Common myeloid progenitor, CD34-positive (primary cell): ENCODE data around the gene TMEM207.

Source experiments
- CTCF ChIA-PET: fragments of 350-600 bp; sonication (Branson Sonifier 250); formaldehyde crosslinking; loops from one replicate; lab custom pipeline; 2021; ENCODE audit warnings: antibody characterized with exemption; lab: Charles Lee
- POLR2A ChIA-PET: fragments of 350-600 bp; sonication (Branson Sonifier 250); formaldehyde crosslinking; loops from one replicate; lab custom pipeline; 2021; ENCODE audit warnings: antibody characterized with exemption; lab: Charles Lee
- DNase-seq, 3 donors: peaks; one replicate each; pipeline versions ENCODE4 v3.0.0 to v3.0.0-alpha.2; 2013
- H3K27ac ChIP-seq, 2 experiments: 1 replicate in 1 of 2; 2 replicates in 1 of 2; pipeline ENCODE4 v1.7.0; 2013; ENCODE audit warnings: inconsistent platforms in 2 of 2, low read length in 2 of 2, mild to moderate bottlenecking in 2 of 2, low read depth in 1 of 2, moderate library complexity in 1 of 2; ENCODE audit not compliant: severe bottlenecking in 2 of 2, insufficient read depth in 1 of 2, poor library complexity in 1 of 2
- H3K27me3 ChIP-seq, 5 experiments: replicated peaks in 2 of 5; 1 replicate in 3 of 5; 2 replicates in 2 of 5; pipeline versions ENCODE4 v1.6.1 to v1.7.0; 2013; ENCODE audit warnings: low read length in 4 of 5, mild to moderate bottlenecking in 2 of 5, moderate library complexity in 2 of 5, inconsistent platforms in 1 of 5; ENCODE audit not compliant: insufficient read depth in 5 of 5, control insufficient read depth in 4 of 5
- H3K36me3 ChIP-seq, 4 experiments: 1 replicate in 2 of 4; 2 replicates in 2 of 4; pipeline versions ENCODE4 v1.6.1 to v1.7.0; 2013; ENCODE audit warnings: low read length in 3 of 4, control low read depth in 1 of 4, mild to moderate bottlenecking in 1 of 4; ENCODE audit not compliant: control insufficient read depth in 4 of 4, insufficient read depth in 4 of 4
- H3K4me1 ChIP-seq, 4 experiments: 1 replicate in 3 of 4; 2 replicates in 1 of 4; pipeline versions ENCODE4 v1.6.1 to v1.7.1; 2013; ENCODE audit warnings: low read length in 3 of 4, mild to moderate bottlenecking in 3 of 4, control low read depth in 1 of 4, inconsistent platforms in 1 of 4, moderate library complexity in 1 of 4; ENCODE audit not compliant: control insufficient read depth in 4 of 4, insufficient read depth in 4 of 4; ENCODE audit errors: control extremely low read depth in 1 of 4
- H3K4me3 ChIP-seq, 7 experiments: 1 replicate in 4 of 7; 2 replicates in 3 of 7; pipeline versions ENCODE4 v1.5.1 to v1.7.0; 2013; ENCODE audit warnings: mild to moderate bottlenecking in 7 of 7, low read length in 6 of 7, moderate library complexity in 6 of 7, inconsistent platforms in 2 of 7, low read depth in 2 of 7, control low read depth in 1 of 7; ENCODE audit not compliant: insufficient read depth in 4 of 7, control insufficient read depth in 1 of 7; ENCODE audit errors: extremely low read depth in 1 of 7
- H3K9me3 ChIP-seq, 5 experiments: 1 replicate in 4 of 5; 2 replicates in 1 of 5; pipeline versions ENCODE4 v1.6.1 to v1.7.1; 2013; ENCODE audit warnings: low read length in 4 of 5, mild to moderate bottlenecking in 2 of 5, inconsistent platforms in 1 of 5, low read depth in 1 of 5, moderate library complexity in 1 of 5; ENCODE audit not compliant: control insufficient read depth in 4 of 5, insufficient read depth in 2 of 5; ENCODE audit errors: control extremely low read depth in 1 of 5
- WGBS: methylation state at CpG from one replicate; pipeline ENCODE4 v1.1.5; 2013; ENCODE audit not compliant: insufficient coverage; 5-methylcytosine and 5-hydroxymethylcytosine counted together

The TMEM207 gene

GRCh38 chr3:190399677-190400076 lies 50.0 kb downstream of the TMEM207 start:
- WGBS: 98% methylated on average over 8 of the region's 8 CpGs
- Histone ChIP-seq H3K4me3 (no peak overlapping the region), H3K27ac (no peak overlapping the region), H3K36me3 (no peaks in the 10 kb centered on the region), H3K9me3 (no peaks in the 10 kb centered on the region), H3K4me1 (peaks cover 0 to 10% (median 2%) of the 10 kb centered on the region in 4 experiments), H3K27me3 (peaks cover 0 to 6% (median 0%) of the 10 kb centered on the region in 5 experiments)
- ChIA-PET POLR2A (interaction anchor here (0.6 kb wide), 1 partner anchor 1106 kb away, joined by 3 read pairs; no protein-coding TSS in a partner anchor), CTCF (interaction anchor here (1.2 to 1.5 kb wide), 4 partner anchors 16 to 438 kb away, joined by 3 read pairs; partner anchors contain the start of gene CLDN1)
- no peak for DNase-seq

- H3K36me3 ChIP-seq: no peaks in the 10 kb centered on the region
- 93% methylated on average over 3 of the region's 4 CpGs for WGBS
- no peak overlapping the region for H3K4me3 ChIP-seq
- POLR2A ChIA-PET: no interaction called here
- H3K27me3 ChIP-seq: peaks cover 0 to 6% (median 0%) of the 10 kb centered on the region in 5 experiments
- no peak overlapping the region for H3K27ac ChIP-seq
- DNase-seq: no peak
- H3K4me1 ChIP-seq: peaks cover 0 to 10% (median 2%) of the 10 kb centered on the region in 4 experiments
- no peaks in the 10 kb centered on the region for H3K9me3 ChIP-seq
- CTCF ChIA-PET: interaction anchor here (0.7 kb wide), 1 partner anchor 13 kb away, joined by 3 read pairs; no protein-coding TSS in a partner anchor
Measured at GRCh38 chr3:190397889-190398288, 51.8 kb downstream of the TMEM207 start.

GRCh38 chr3:190396001-190396400 lies 53.7 kb downstream of the TMEM207 start:
- Histone ChIP-seq H3K9me3 (no peaks in the 10 kb centered on the region), H3K4me1 (no peaks in the 10 kb centered on the region), H3K27ac (no peak overlapping the region), H3K36me3 (no peaks in the 10 kb centered on the region), H3K4me3 (no peak overlapping the region), H3K27me3 (peaks cover 0 to 8% (median 0%) of the 10 kb centered on the region in 5 experiments)
- ChIA-PET POLR2A (no interaction called here), CTCF (no interaction called here)
- DNase-seq: no peak

GRCh38 chr3:190388703-190389102 lies 61.0 kb downstream of the TMEM207 start:
- peaks cover 0 to 5% (median 0%) of the 10 kb centered on the region in 5 experiments for H3K27me3 ChIP-seq
- H3K4me3 ChIP-seq: no peak overlapping the region
- CTCF ChIA-PET: no interaction called here
- H3K27ac ChIP-seq: no peak overlapping the region
- no peak for DNase-seq
- POLR2A ChIA-PET: no interaction called here
- no peaks in the 10 kb centered on the region for H3K9me3 ChIP-seq
- WGBS: 80% methylated on average over 1 of the region's 3 CpGs
- H3K4me1 ChIP-seq: no peaks in the 10 kb centered on the region
- H3K36me3 ChIP-seq: no peaks in the 10 kb centered on the region

- no peaks in the 10 kb centered on the region for H3K9me3 ChIP-seq
- H3K36me3 ChIP-seq: no peaks in the 10 kb centered on the region
- CTCF ChIA-PET: interaction anchor here (1.1 to 1.6 kb wide), 2 partner anchors 15 to 167 kb away, joined by 4 read pairs; no protein-coding TSS in a partner anchor
- H3K27ac ChIP-seq: no peak within 1 kb of the TSS
- H3K4me1 ChIP-seq: no peaks in the 10 kb centered on the region
- POLR2A ChIA-PET: no interaction called here
- H3K4me3 ChIP-seq: no peak within 1 kb of the TSS
- peaks cover 0 to 5% (median 0%) of the 10 kb centered on the region in 5 experiments for H3K27me3 ChIP-seq
- DNase-seq: no peak
- WGBS: 96% methylated on average over 11 of the region's 12 CpGs
Measured at GRCh38 chr3:190387578-190388213, 62.0 kb downstream of the TMEM207 start, which contains the start of gene CLDN16. Gene CLDN16, plus strand, starts transcription at chr3:190388163. Its CDS starts 167 bp downstream, at chr3:190388330.

- no peaks in the 10 kb centered on the region for H3K9me3 ChIP-seq
- no peaks in the 10 kb centered on the region for H3K4me1 ChIP-seq
- H3K36me3 ChIP-seq: no peaks in the 10 kb centered on the region
- H3K27ac ChIP-seq: no peak overlapping the region
- CTCF ChIA-PET: interaction anchor here (1.1 to 1.6 kb wide), 2 partner anchors 13 to 165 kb away, joined by 4 read pairs; no protein-coding TSS in a partner anchor
- H3K4me3 ChIP-seq: no peak overlapping the region
- POLR2A ChIA-PET: no interaction called here
- peaks cover 0 to 5% (median 0%) of the 10 kb centered on the region in 5 experiments for H3K27me3 ChIP-seq
- no peak for DNase-seq
- WGBS: 95% methylated on average over 6 of the region's 8 CpGs
Measured at GRCh38 chr3:190385731-190386688, 63.7 kb downstream of the TMEM207 start.
